ENCODE data around the gene KRTAP6-2. TPM values are rescaled to one million over a fixed set of nuclear protein-coding genes. Genes with fewer than 3 reads are reported as not detected.

Gene KRTAP6-2
- total and polyA plus RNA-seq, 2 of the 8 experiments (the other 6 are each of a cell fraction or from before 2014, with no cell fraction given), result not detected

GRCh38 chr21:30634906-30635305 lies 36.2 kb upstream of the KRTAP6-2 start, which contains the start of gene KRTAP20-2:
Gene KRTAP20-2 (plus strand): TSS chr21:30635206. CDS start chr21:30635264, 58 bp downstream.
- Histone ChIP-seq H3K56ac (replicated peaks; ENCODE audit: insufficient read length, low read depth, low read length) (no peak within 1 kb of the TSS), H2BK15ac (ENCODE audit: low read length) (no peak within 1 kb of the TSS), H3K23ac (ENCODE audit: insufficient read length) (no peak within 1 kb of the TSS), H3K79me1 (ENCODE audit: low read depth, low read length) (no peaks in the 10 kb centered on the region), H3K9ac (replicated peaks in 1 of 4; ENCODE audit: extremely low read depth in 1 of 4, low read depth in 3 of 4, low read length in 3 of 4) (no peak within 1 kb of the TSS), H2BK12ac (ENCODE audit: low read depth, low read length) (no peak within 1 kb of the TSS), H3K18ac (ENCODE audit: extremely low read depth, low read length) (no peak within 1 kb of the TSS), H3K4me2 (ENCODE audit: insufficient read depth in 1 of 2, low read depth in 2 of 2, low read length in 2 of 2) (no peak within 1 kb of the TSS), H2BK120ac (replicated peaks; ENCODE audit: low read depth, low read length) (no peak within 1 kb of the TSS), H4K8ac (ENCODE audit: extremely low read depth, insufficient read depth, low read length) (no peak within 1 kb of the TSS), H3K27me3 (replicated peaks in 1 of 4; ENCODE audit: control insufficient read depth in 3 of 4, extremely low read depth in 1 of 4, insufficient read depth in 3 of 4, low read length in 3 of 4) (no peaks in the 10 kb centered on the region), H2BK5ac (ENCODE audit: low read depth, low read length) (no peak within 1 kb of the TSS), H3K27ac (ENCODE audit: low read depth, low read length) (no peak within 1 kb of the TSS), H3K4me1 (replicated peaks in 1 of 4; ENCODE audit: control insufficient read depth in 3 of 4, insufficient read depth in 4 of 4, low read length in 3 of 4) (no peaks in the 10 kb centered on the region), H3K79me2 (ENCODE audit: control insufficient read depth in 1 of 2, insufficient read depth in 2 of 2, low read length in 2 of 2) (no peaks in the 10 kb centered on the region), H3K36me3 (ENCODE audit: control insufficient read depth in 2 of 4, insufficient read depth in 4 of 4, low read length in 3 of 4) (no peaks in the 10 kb centered on the region), H3K14ac (ENCODE audit: insufficient read length) (no peak within 1 kb of the TSS), H4K20me1 (replicated peaks in 1 of 2; ENCODE audit: control insufficient read depth in 1 of 2, insufficient read depth in 2 of 2, low read length in 2 of 2) (no peaks in the 10 kb centered on the region), H3K23me2 (ENCODE audit: low read depth, low read length) (no peaks in the 10 kb centered on the region), H4K5ac (ENCODE audit: insufficient read length, low read depth, low read length) (no peak within 1 kb of the TSS), H3K4ac (replicated peaks; ENCODE audit: insufficient read length, low read depth, low read length) (no peak within 1 kb of the TSS), H2AFZ (ENCODE audit: low read length) (no peak within 1 kb of the TSS), H2AK5ac (ENCODE audit: low read depth, low read length) (no peak within 1 kb of the TSS), H3K4me3 (ENCODE audit: extremely low read depth in 1 of 4, insufficient read depth in 2 of 4, low read depth in 3 of 4, low read length in 4 of 4) (no peak within 1 kb of the TSS), H3K9me3 (ENCODE audit: insufficient read depth in 2 of 2, low read depth in 1 of 2, low read length in 1 of 2) (no peaks in the 10 kb centered on the region; a peak in 1 of 4 replicates), H2BK20ac (ENCODE audit: low read length) (no peak within 1 kb of the TSS), H4K91ac (replicated peaks; ENCODE audit: insufficient read length, low read length) (no peak within 1 kb of the TSS)
- ChIA-PET CTCF (ENCODE audit: partially characterized antibody) (no interaction called here), POLR2A (ENCODE audit: partially characterized antibody) (no interaction called here)
- no peak for DNase-seq (ENCODE audit: low read depth in 1 of 2, low spot score in 2 of 2)
- no peak for FAIRE-seq
- WGBS, 2 experiments (ENCODE audit: extremely low coverage in 1 of 2, insufficient coverage in 1 of 2, insufficient read length in 1 of 2, insufficient replicate concordance in 2 of 2, low coverage in 1 of 2, low lambda C conversion rate in 2 of 2, missing lambda C conversion rate in 1 of 2), result 93% methylated on average over 1 of the region's 1 CpG; no CpG with 5 or more reads in 1 of the 2 experiments
- TF ChIP-seq BRCA1 (IDR thresholded peaks at IDR 0.05; ENCODE audit: low read depth, low read length) (no peak), SAP30 (IDR thresholded peaks at IDR 0.05; ENCODE audit: insufficient read depth, insufficient replicate concordance, low read length) (no peak), CHD1 (IDR thresholded peaks at IDR 0.05; ENCODE audit: low read depth, low read length) (no peak), TCF12 (IDR thresholded peaks at IDR 0.05; ENCODE audit: low read depth, low read length) (no peak), POU5F1 (IDR thresholded peaks at IDR 0.05; ENCODE audit: low read depth, low read length) (no peak), SP1 (IDR thresholded peaks at IDR 0.05; ENCODE audit: low read depth, low read length) (no peak), CTCF (IDR thresholded peaks at IDR 0.05; ENCODE audit: control extremely low read depth in 1 of 3, insufficient read depth in 1 of 3, low read depth in 1 of 3, low read length in 3 of 3) (no peak), SIX5 (IDR thresholded peaks at IDR 0.05; ENCODE audit: low read depth, low read length) (no peak), YY1 (IDR thresholded peaks at IDR 0.05; ENCODE audit: low read depth, low read length) (no peak)
